Measurements from ENCODE around the gene SLC4A11.
A peak's percentile ranks its signal among the peaks of the same experiment; 100 is the strongest.
"Not testable (repeated sequence)": the region's sequence is repeated elsewhere in the genome, so short reads cannot be mapped to it uniquely, and the experiment has no call there.

Gene SLC4A11

GRCh38 chr20:3227506-3227905 lies 11.5 kb downstream of the SLC4A11 start:
- DNase-seq, result no peak

- no peak for DNase-seq
These were observed 12.1 kb downstream of the SLC4A11 start for GRCh38 chr20:3226864-3227263.

GRCh38 chr20:3226093-3226492 lies 12.9 kb downstream of the SLC4A11 start:
- DNase-seq, result no peak

GRCh38 chr20:3224681-3225421 lies 14.1 kb downstream of the SLC4A11 start:
- DNase-seq, result no peak

- DNase-seq, result no peak
These were observed 14.9 kb downstream of the SLC4A11 start for GRCh38 chr20:3223994-3224680.

- DNase-seq, result no peak
These were observed 15.4 kb downstream of the SLC4A11 start for GRCh38 chr20:3223651-3223993.

- no peak for DNase-seq
These were observed 16.1 kb downstream of the SLC4A11 start for GRCh38 chr20:3222635-3223600.

- no peak for DNase-seq
These were observed 17.4 kb downstream of the SLC4A11 start for GRCh38 chr20:3221398-3222226.

- DNase-seq, result no peak
These were observed 20.5 kb downstream of the SLC4A11 start for GRCh38 chr20:3218307-3218988.

GRCh38 chr20:3215359-3215917 lies 23.6 kb downstream of the SLC4A11 start:
- DNase-seq, result not testable (repeated sequence)

- no peak for DNase-seq
These were observed 25.8 kb downstream of the SLC4A11 start for GRCh38 chr20:3213226-3213625.

GRCh38 chr20:3210346-3210745 lies 28.6 kb downstream of the SLC4A11 start:
- no peak for DNase-seq

GRCh38 chr20:3209946-3210317 lies 29.1 kb downstream of the SLC4A11 start:
- DNase-seq, result no peak

GRCh38 chr20:3209257-3209945 lies 29.6 kb downstream of the SLC4A11 start, which contains the start of gene ITPA:
Gene ITPA, plus strand, starts transcription at chr20:3209498. Its CDS starts 54 bp downstream, at chr20:3209552.
- DNase-seq, result peak in 1 of 2 experiments; percentile 67

GRCh38 chr20:3208786-3209256 lies 30.2 kb downstream of the SLC4A11 start:
- DNase-seq, result no peak

GRCh38 chr20:3204124-3204794 lies 34.7 kb downstream of the SLC4A11 start, which contains the start of gene DDRGK1:
Gene DDRGK1, minus strand, starts transcription at chr20:3204682. Its CDS starts 55 bp downstream, at chr20:3204627.
- DNase-seq, result peak; percentile 62 to 83

GRCh38 chr20:3203315-3204123 lies 35.5 kb downstream of the SLC4A11 start:
- DNase-seq, result peak in 1 of 2 experiments; percentile 26

- no peak for DNase-seq
These were observed 36.0 kb downstream of the SLC4A11 start for GRCh38 chr20:3202965-3203314.

All from SW 1271 (cell line).